ENCODE data around the gene POLDIP2.
A peak's percentile ranks its signal among the peaks of the same experiment; 100 is the strongest.

POLDIP2 gene

GRCh38 chr17:28390141-28390540, 32.8 kb upstream of the POLDIP2 start:
- no peak for DNase-seq (ENCODE audit: low read depth)

- no peak for DNase-seq (ENCODE audit: low read depth)
Measured at GRCh38 chr17:28388106-28388505, 30.8 kb upstream of the POLDIP2 start.

- DNase-seq (ENCODE audit: low read depth) = no peak
Measured at GRCh38 chr17:28386391-28386790, 29.1 kb upstream of the POLDIP2 start.

- no peak for DNase-seq (ENCODE audit: low read depth)
Measured at GRCh38 chr17:28385406-28385805, 28.1 kb upstream of the POLDIP2 start.

GRCh38 chr17:28385037-28385400, 27.7 kb upstream of the POLDIP2 start:
- no peak for DNase-seq (ENCODE audit: low read depth)

- peak; percentile 46 for DNase-seq (ENCODE audit: low read depth)
Measured at GRCh38 chr17:28384281-28385036, 27.1 kb upstream of the POLDIP2 start.

- DNase-seq (ENCODE audit: low read depth) = no peak
Measured at GRCh38 chr17:28381141-28381825, 24.0 kb upstream of the POLDIP2 start.

GRCh38 chr17:28379814-28380801, 22.8 kb upstream of the POLDIP2 start:
- DNase-seq (ENCODE audit: low read depth) = no peak

GRCh38 chr17:28372945-28373274, 15.6 kb upstream of the POLDIP2 start:
- DNase-seq (ENCODE audit: low read depth) = no peak

- no peak for DNase-seq (ENCODE audit: low read depth)
Measured at GRCh38 chr17:28372203-28372944, 15.0 kb upstream of the POLDIP2 start.

- DNase-seq (ENCODE audit: low read depth) = peak; percentile 69
Measured at GRCh38 chr17:28371245-28372202, 14.2 kb upstream of the POLDIP2 start, which contains the start of gene SARM1. TSS of gene SARM1 (plus strand) at chr17:28371694. CDS start at chr17:28372033, 339 bp downstream.

- no peak for DNase-seq (ENCODE audit: low read depth)
Measured at GRCh38 chr17:28370744-28371103, 13.4 kb upstream of the POLDIP2 start.

- DNase-seq (ENCODE audit: low read depth) = no peak
Measured at GRCh38 chr17:28370035-28370743, 12.9 kb upstream of the POLDIP2 start, which contains the start of gene VTN. TSS of gene VTN (minus strand) at chr17:28370307. CDS start at chr17:28370203, 104 bp downstream.

GRCh38 chr17:28369684-28370034, 12.3 kb upstream of the POLDIP2 start:
- DNase-seq (ENCODE audit: low read depth) = no peak

- no peak for DNase-seq (ENCODE audit: low read depth)
Measured at GRCh38 chr17:28368915-28369683, 11.8 kb upstream of the POLDIP2 start.

- DNase-seq (ENCODE audit: low read depth) = no peak
Measured at GRCh38 chr17:28368306-28368831, 11.0 kb upstream of the POLDIP2 start.

GRCh38 chr17:28367641-28368305, 10.4 kb upstream of the POLDIP2 start:
- DNase-seq (ENCODE audit: low read depth) = no peak

GRCh38 chr17:28366605-28367004, 9.3 kb upstream of the POLDIP2 start:
- DNase-seq (ENCODE audit: low read depth) = no peak

Measured in activated gamma-delta T cell treated with anti-CD3 and anti-CD28 coated beads, Interleukin-2, amount 50 U/mL, for 16 hours (primary cell).